K562 (cell line): Measurements from ENCODE around the gene NR6A1. TPM values are rescaled to one million over a fixed set of nuclear protein-coding genes. Genes with fewer than 3 reads are reported as not detected.

Experiments used
- ATAC-seq: fragments of 200-7000 bp; cut with Tn5 transposase; 3 replicates; pipeline ENCODE4 v1.9.1; 2020; ENCODE audit warnings: moderate library complexity
- BruUV-seq: library from RNA; stranded (reverse); fragments of 400-500 nt; replicated peaks from 2 replicates; lab custom pipeline; 2021; lab: Mats Ljungman, UMichigan
- CTCF ChIA-PET: fragments of 300-600 bp; formaldehyde crosslinking; extraction: SDS; loops from one replicate; lab custom pipeline; 2021; ENCODE audit warnings: low intra/inter-chr PET ratio; lab: Yijun Ruan, JAX
- POLR2A ChIA-PET: fragments of 300-600, 350-650 bp; sonication (Branson Sonifier 250); formaldehyde crosslinking; extraction: SDS; loops from one replicate; lab custom pipeline; 2021; ENCODE audit warnings: antibody characterized with exemption, inconsistent platforms; lab: Yijun Ruan, JAX
- DNase-seq, 4 experiments: peaks; one replicate each; pipeline versions ENCODE4 v3.0.0 to v3.0.0-alpha.2; 2011 to 2018; ENCODE audit warnings: low spot score in 3 of 4, mixed read lengths in 3 of 4; ENCODE audit errors: extremely low read depth in 1 of 4
- FAIRE-seq: peaks from 2 replicates; lab custom pipeline; 2011; peaks lifted over from hg19 to GRCh38; lab: Jason Lieb, UNC
- H2AFZ ChIP-seq: 2 replicates; pipeline ENCODE4 v1.6.0; 2011; ENCODE audit warnings: low read depth, low read length, control low read depth, inconsistent platforms
- H3K27ac ChIP-seq: fragments of 200-600 bp; 3 replicates; pipeline ENCODE4 v1.8.0; 2011; ENCODE audit warnings: low read depth, mild to moderate bottlenecking, control low read depth, inconsistent platforms, low read length, moderate library complexity, mixed read lengths; ENCODE audit errors: extremely low read depth
- H3K27me3 ChIP-seq, 2 experiments: fragments of 300-600 bp in 1 of 2; 2 replicates in 1 of 2; 3 replicates in 1 of 2; pipeline versions ENCODE4 v1.6.0 to v1.8.0; 2011; ENCODE audit warnings: inconsistent platforms in 2 of 2, low read length in 2 of 2, mild to moderate bottlenecking in 1 of 2, mixed read lengths in 1 of 2, moderate library complexity in 1 of 2; ENCODE audit not compliant: control insufficient read depth in 2 of 2, insufficient read depth in 2 of 2
- H3K36me3 ChIP-seq: fragments of 300-600 bp; 3 replicates; pipeline ENCODE4 v1.8.0; 2011; ENCODE audit warnings: mild to moderate bottlenecking, low read length, inconsistent platforms; ENCODE audit not compliant: control insufficient read depth, insufficient read depth
- H3K4me1 ChIP-seq, 2 experiments: fragments of 200-600 bp in 1 of 2; replicated peaks in 1 of 2; 2 replicates in 1 of 2; 3 replicates in 1 of 2; pipeline versions ENCODE4 v1.5.1 to v1.8.0; 2011; ENCODE audit warnings: inconsistent platforms in 2 of 2, low read length in 2 of 2, mild to moderate bottlenecking in 1 of 2, mixed read lengths in 1 of 2, moderate library complexity in 1 of 2; ENCODE audit not compliant: control insufficient read depth in 2 of 2, insufficient read depth in 2 of 2
- H3K4me2 ChIP-seq: 2 replicates; pipeline ENCODE4 v1.6.1; 2011; ENCODE audit warnings: low read length, control low read depth, inconsistent platforms, mixed read lengths; ENCODE audit not compliant: insufficient read depth
- H3K4me3 ChIP-seq: fragments of 200-600 bp; sonication (generic), shearing (Covaris generic); 2 replicates; pipeline ENCODE4 v1.5.1; 2016; ENCODE audit warnings: control low read depth, inconsistent platforms
- H3K79me2 ChIP-seq: fragments of 200-600 bp; 3 replicates; pipeline ENCODE4 v1.8.0; 2011; ENCODE audit warnings: low read length, inconsistent platforms; ENCODE audit not compliant: control insufficient read depth, insufficient read depth
- H3K9ac ChIP-seq, 2 experiments: 2 replicates each; pipeline versions ENCODE4 v1.6.0 to v1.6.1; 2011; ENCODE audit warnings: low read depth in 2 of 2, low read length in 2 of 2, control low read depth in 1 of 2, inconsistent platforms in 1 of 2, mild to moderate bottlenecking in 1 of 2, mixed read lengths in 1 of 2; ENCODE audit not compliant: insufficient read depth in 1 of 2
- H3K9me1 ChIP-seq: one replicate; pipeline ENCODE4 v1.6.0; 2011; ENCODE audit warnings: inconsistent platforms, mild to moderate bottlenecking, low read length, moderate library complexity; ENCODE audit not compliant: control insufficient read depth, insufficient read depth
- H3K9me3 ChIP-seq: replicated peaks from 2 replicates; pipeline ENCODE4 v1.5.1; 2011; ENCODE audit warnings: low read depth, low read length, inconsistent platforms; ENCODE audit not compliant: control insufficient read depth, insufficient read depth
- H4K20me1 ChIP-seq: replicated peaks from 2 replicates; pipeline ENCODE4 v1.6.1; 2011; ENCODE audit warnings: low read length, inconsistent platforms, mixed read lengths; ENCODE audit not compliant: control insufficient read depth, insufficient read depth
- BACH1 ChIP-seq: fragments of 200-800 bp; sonication (Bioruptor generic); IDR thresholded peaks from 2 replicates; pipeline ENCODE4 v1.6.1; 2016; ENCODE audit warnings: missing genetic modification characterization, missing compliant biosample characterization
- EWSR1 ChIP-seq: fragments of 450-650 bp; IDR thresholded peaks from 2 replicates; pipeline ENCODE4 v1.6.1; 2018; ENCODE audit warnings: borderline replicate concordance, mild to moderate bottlenecking, low read depth, moderate library complexity; ENCODE audit not compliant: partially characterized antibody
- HNRNPK ChIP-seq: fragments of 200-400 bp; formaldehyde crosslinking; IDR thresholded peaks from one replicate; pipeline ENCODE4 v1.6.1; 2018; ENCODE audit warnings: mild to moderate bottlenecking, low read depth, low read length; ENCODE audit not compliant: poor library complexity, severe bottlenecking
- MECOM ChIP-seq: fragments of 250-450 bp; sonication (Bioruptor Pico); IDR thresholded peaks from 2 replicates; pipeline ENCODE4 v1.8.0; 2022; ENCODE audit warnings: inconsistent platforms
- NR2C2 ChIP-seq, 2 experiments: fragments of 200-800 bp in 1 of 2; sonication (Bioruptor generic) in 1 of 2; sonication (generic) in 1 of 2; formaldehyde crosslinking in 1 of 2; IDR thresholded peaks; 2 replicates each; pipeline versions ENCODE4 v1.6.1 to v1.8.0; 2016 to 2022; ENCODE audit warnings: mild to moderate bottlenecking in 1 of 2, missing compliant biosample characterization in 1 of 2, missing genetic modification characterization in 1 of 2, missing genetic modification reagents in 1 of 2
- RBFOX2 ChIP-seq: fragments of 200-400 bp; formaldehyde crosslinking; IDR thresholded peaks from 2 replicates; pipeline ENCODE4 v1.6.1; 2017; ENCODE audit warnings: low read depth, mild to moderate bottlenecking, low read length, moderate library complexity
- ZNF431 ChIP-seq: sonication (generic); formaldehyde crosslinking; IDR thresholded peaks from 2 replicates; pipeline ENCODE4 v1.8.0; 2022; ENCODE audit warnings: mild to moderate bottlenecking, missing genetic modification reagents
- WGBS: fragments of 100-300 bp; shearing (Covaris generic); methylation state at CpG from one replicate; pipeline ENCODE4 v1.1.6; 2016; ENCODE audit warnings: low coverage, mixed read lengths; ENCODE audit not compliant: insufficient coverage; ENCODE audit errors: missing lambda C conversion rate; 5-methylcytosine and 5-hydroxymethylcytosine counted together
- in situ Hi-C: fragments of 300-500 bp; cut with MboI; formaldehyde crosslinking; loops from 4 replicates; pipeline ENCODE4 v1.15.0; 2018; ENCODE audit warnings: inconsistent platforms, mixed read lengths
- intact Hi-C: fragments of 100-400 bp; cut with micrococcal nuclease; formaldehyde crosslinking; loops from 2 replicates; pipeline ENCODE4 v1.14.2; 2022
- polyA plus RNA-seq, 8 experiments: library from polyadenylated mRNA; depleted of rRNA in 4 of 8; stranded (reverse) in 5 of 8; unstranded in 3 of 8; fragments of >200 nt; fragmentation: Nextera tagmentation in 2 of 8; fragmentation: Illumina TruSeq in 1 of 8; extraction: Ambion mirVana in 2 of 8; extraction: Trizol in 1 of 8; gene quantifications; 2 replicates each; pipeline versions ENCODE4 v1.2.1 to v1.2.3, GENCODE V29; 2011 to 2014; ENCODE audit warnings: inconsistent platforms in 1 of 8, missing spikeins in 1 of 8
- total RNA-seq, 7 experiments: library from RNA; depleted of rRNA in 6 of 7; stranded (reverse); fragments of >200 nt in 6 of 7; fragmentation: Illumina TruSeq in 2 of 7; extraction: Trizol in 2 of 7; gene quantifications; 2 replicates each; pipeline versions ENCODE4 v1.2.1 to v1.2.3, GENCODE V29; 2011 to 2021; ENCODE audit warnings: low replicate concordance in 1 of 7
- TF ChIP-seq, protein P1 (sequence below): sonication (generic); formaldehyde crosslinking; IDR thresholded peaks from 2 replicates; pipeline ENCODE4 v1.8.1; 2023; ENCODE audit warnings: mild to moderate bottlenecking, missing genetic modification reagents
- TF ChIP-seq, protein P2 (sequence below): fragments of 250-450 bp; sonication (Bioruptor Pico); IDR thresholded peaks from 2 replicates; pipeline ENCODE4 v1.5.0; 2021; ENCODE audit warnings: mild to moderate bottlenecking, borderline replicate concordance
- TF ChIP-seq, protein P3 (sequence below), 3 experiments: fragments of 200-800 bp in 1 of 3; fragments of 250-450 bp in 1 of 3; fragments of 450-650 bp in 1 of 3; sonication (Bioruptor Pico) in 1 of 3; sonication (Bioruptor generic) in 1 of 3; formaldehyde crosslinking in 1 of 3; IDR thresholded peaks; 2 replicates each; pipeline versions ENCODE4 v1.6.1 to v1.8.0; 2016 to 2022; ENCODE audit warnings: mild to moderate bottlenecking in 2 of 3, missing genetic modification characterization in 2 of 3, missing compliant biosample characterization in 1 of 3, moderate library complexity in 1 of 3

NR6A1 gene
- total and polyA plus RNA-seq, 9 of the 15 experiments (the other 6 are each of a cell fraction or from before 2014, with no cell fraction given): 9.7 to 55.4 (median 28.3) TPM

DNA sequence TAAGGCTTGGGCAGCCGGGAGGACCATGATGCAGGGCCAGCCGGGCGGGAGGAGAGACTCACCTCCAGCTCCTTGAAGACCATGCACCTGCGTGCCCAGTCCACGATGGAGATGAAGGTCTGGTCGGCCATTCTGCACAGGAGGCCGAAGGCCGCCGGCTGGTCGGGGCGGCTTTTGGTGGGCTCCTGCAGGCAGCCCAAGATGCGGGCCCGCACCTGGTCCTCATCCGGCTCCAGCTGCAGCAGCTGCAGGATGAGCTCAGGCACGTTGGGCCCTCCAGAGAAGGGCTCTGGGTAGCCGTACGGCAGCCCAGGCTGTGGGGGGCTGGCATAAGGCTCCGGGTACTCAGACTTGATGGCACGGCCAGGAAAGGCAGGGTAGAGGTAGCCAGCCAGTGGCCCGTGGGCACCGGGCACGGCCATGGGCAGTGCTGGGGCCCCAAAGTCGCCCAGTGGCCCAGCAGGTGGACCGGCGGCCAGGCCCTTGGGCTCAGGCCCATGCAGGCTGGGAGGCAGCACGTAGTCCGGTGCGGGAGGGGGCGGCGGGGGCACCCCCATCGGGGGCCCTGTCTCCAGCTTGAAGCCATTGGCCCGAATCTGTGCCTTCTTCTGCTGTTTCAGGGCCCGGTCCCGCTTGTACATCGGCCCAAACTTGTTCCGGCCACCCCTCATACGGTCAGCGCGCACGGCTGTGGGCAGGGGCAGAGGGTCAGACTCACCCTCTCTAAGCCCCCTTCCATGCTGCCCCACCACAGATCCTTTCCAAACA, 270.9 kb downstream of the NR6A1 start:
- WGBS: 21% methylated on average over 33 of the region's 40 CpGs
- H2AFZ ChIP-seq: no peak overlapping the region
- intact Hi-C loops (no loop called here), in situ Hi-C loops (no loop called here)
- ChIA-PET CTCF (no interaction called here), POLR2A (no interaction called here)
- H3K36me3 ChIP-seq: no peaks in the 10 kb centered on the region
- no peak for ATAC-seq
- no peak overlapping the region for H3K27ac ChIP-seq
- H3K4me2 ChIP-seq: no peak overlapping the region
- H4K20me1 ChIP-seq: peaks cover 20% of the 10 kb centered on the region; the same call in 1 of the 2 replicates
- H3K9ac ChIP-seq: no peak overlapping the region
- H3K9me3 ChIP-seq: no peaks in the 10 kb centered on the region
- DNase-seq: no peak
- peaks cover 8 to 46% of the 10 kb centered on the region in 2 experiments; a peak in 3 of 5 replicates for H3K4me1 ChIP-seq
- no TSS peak for BruUV-seq
- H3K4me3 ChIP-seq: no peak overlapping the region
- peaks cover 32 to 80% of the 10 kb centered on the region in 2 experiments; a peak in 4 of 5 replicates for H3K27me3 ChIP-seq
- H3K79me2 ChIP-seq: no peaks in the 10 kb centered on the region
- H3K9me1 ChIP-seq: no peaks in the 10 kb centered on the region
- FAIRE-seq: no peak
- TF ChIP-seq ZNF431 (CRISPR knock-in tag) (no peak), BACH1 (tag) (no peak), RBFOX2 (no peak), EWSR1 (no peak), MECOM (CRISPR knock-in tag) (no peak), NR2C2 (CRISPR knock-in tag; IDR thresholded peaks at IDR 0.05) (no peak), NR2C2 (tag; IDR thresholded peaks at IDR 0.05) (no peak), HNRNPK (no peak)
- TF ChIP-seq, protein P1, sequence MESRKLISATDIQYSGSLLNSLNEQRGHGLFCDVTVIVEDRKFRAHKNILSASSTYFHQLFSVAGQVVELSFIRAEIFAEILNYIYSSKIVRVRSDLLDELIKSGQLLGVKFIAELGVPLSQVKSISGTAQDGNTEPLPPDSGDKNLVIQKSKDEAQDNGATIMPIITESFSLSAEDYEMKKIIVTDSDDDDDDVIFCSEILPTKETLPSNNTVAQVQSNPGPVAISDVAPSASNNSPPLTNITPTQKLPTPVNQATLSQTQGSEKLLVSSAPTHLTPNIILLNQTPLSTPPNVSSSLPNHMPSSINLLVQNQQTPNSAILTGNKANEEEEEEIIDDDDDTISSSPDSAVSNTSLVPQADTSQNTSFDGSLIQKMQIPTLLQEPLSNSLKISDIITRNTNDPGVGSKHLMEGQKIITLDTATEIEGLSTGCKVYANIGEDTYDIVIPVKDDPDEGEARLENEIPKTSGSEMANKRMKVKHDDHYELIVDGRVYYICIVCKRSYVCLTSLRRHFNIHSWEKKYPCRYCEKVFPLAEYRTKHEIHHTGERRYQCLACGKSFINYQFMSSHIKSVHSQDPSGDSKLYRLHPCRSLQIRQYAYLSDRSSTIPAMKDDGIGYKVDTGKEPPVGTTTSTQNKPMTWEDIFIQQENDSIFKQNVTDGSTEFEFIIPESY (CRISPR knock-in tag): no peak
- TF ChIP-seq, protein P2, sequence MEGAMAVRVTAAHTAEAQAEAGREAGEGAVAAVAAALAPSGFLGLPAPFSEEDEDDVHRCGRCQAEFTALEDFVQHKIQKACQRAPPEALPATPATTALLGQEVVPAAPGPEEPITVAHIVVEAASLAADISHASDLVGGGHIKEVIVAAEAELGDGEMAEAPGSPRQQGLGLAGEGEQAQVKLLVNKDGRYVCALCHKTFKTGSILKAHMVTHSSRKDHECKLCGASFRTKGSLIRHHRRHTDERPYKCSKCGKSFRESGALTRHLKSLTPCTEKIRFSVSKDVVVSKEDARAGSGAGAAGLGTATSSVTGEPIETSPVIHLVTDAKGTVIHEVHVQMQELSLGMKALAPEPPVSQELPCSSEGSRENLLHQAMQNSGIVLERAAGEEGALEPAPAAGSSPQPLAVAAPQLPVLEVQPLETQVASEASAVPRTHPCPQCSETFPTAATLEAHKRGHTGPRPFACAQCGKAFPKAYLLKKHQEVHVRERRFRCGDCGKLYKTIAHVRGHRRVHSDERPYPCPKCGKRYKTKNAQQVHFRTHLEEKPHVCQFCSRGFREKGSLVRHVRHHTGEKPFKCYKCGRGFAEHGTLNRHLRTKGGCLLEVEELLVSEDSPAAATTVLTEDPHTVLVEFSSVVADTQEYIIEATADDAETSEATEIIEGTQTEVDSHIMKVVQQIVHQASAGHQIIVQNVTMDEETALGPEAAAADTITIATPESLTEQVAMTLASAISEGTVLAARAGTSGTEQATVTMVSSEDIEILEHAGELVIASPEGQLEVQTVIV (CRISPR knock-in tag): no peak
- TF ChIP-seq, protein P3, sequence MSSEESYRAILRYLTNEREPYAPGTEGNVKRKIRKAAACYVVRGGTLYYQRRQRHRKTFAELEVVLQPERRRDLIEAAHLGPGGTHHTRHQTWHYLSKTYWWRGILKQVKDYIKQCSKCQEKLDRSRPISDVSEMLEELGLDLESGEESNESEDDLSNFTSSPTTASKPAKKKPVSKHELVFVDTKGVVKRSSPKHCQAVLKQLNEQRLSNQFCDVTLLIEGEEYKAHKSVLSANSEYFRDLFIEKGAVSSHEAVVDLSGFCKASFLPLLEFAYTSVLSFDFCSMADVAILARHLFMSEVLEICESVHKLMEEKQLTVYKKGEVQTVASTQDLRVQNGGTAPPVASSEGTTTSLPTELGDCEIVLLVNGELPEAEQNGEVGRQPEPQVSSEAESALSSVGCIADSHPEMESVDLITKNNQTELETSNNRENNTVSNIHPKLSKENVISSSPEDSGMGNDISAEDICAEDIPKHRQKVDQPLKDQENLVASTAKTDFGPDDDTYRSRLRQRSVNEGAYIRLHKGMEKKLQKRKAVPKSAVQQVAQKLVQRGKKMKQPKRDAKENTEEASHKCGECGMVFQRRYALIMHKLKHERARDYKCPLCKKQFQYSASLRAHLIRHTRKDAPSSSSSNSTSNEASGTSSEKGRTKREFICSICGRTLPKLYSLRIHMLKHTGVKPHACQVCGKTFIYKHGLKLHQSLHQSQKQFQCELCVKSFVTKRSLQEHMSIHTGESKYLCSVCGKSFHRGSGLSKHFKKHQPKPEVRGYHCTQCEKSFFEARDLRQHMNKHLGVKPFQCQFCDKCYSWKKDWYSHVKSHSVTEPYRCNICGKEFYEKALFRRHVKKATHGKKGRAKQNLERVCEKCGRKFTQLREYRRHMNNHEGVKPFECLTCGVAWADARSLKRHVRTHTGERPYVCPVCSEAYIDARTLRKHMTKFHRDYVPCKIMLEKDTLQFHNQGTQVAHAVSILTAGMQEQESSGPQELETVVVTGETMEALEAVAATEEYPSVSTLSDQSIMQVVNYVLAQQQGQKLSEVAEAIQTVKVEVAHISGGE (CRISPR knock-in tag; IDR thresholded peaks at IDR 0.05): no peak
